ENCODE measurements around the gene ADGRL2.

Gene ADGRL2

DNA sequence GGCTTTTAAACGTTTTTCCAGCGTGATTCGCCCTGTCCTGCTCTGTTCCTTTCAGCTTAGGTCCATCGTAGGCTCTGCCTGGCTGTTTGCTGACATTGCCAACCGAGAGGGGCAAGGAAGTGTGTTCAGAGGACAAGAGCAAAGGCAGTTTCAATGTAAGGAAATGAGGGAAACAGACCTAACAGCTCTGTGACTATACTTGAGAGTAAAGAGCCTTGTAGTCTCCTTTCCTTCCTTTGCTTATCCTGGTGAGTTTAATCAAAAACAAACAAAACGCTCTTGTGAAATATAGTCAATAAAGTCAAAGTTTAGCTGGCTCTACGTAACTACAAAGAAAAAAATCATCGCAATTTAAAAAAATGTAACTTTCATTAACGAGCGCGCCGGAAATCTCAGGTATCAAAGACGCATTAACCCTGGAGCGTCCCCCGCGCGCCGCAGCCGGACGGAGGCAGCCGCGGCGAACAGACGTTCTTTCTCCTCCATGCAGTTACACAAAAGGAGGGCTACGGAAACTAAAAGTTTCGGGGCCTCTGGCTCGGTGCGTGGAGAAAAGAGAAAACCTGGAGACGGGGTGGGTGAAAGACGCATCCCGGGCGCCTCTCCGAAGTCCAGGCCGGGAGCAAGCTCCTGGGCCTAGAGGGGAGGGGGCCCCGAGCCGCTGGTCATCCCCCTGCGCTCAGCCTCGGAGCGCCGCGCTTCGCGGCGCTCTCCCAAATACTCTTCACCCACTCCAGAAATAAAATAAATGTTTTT, 617 bp upstream of the ADGRL2 start:
- Histone ChIP-seq H3K27ac (ENCODE audit: low read depth, low read length) (no peak overlapping the region), H3K9me2 (replicated peaks; ENCODE audit: insufficient read depth, low read length) (no peaks in the 10 kb centered on the region), H3K36me3 (ENCODE audit: low read length) (no peaks in the 10 kb centered on the region), H3K4me3 (ENCODE audit: insufficient read depth, low read length, poor library complexity, severe bottlenecking) (no peak overlapping the region), H3F3A (ENCODE audit: insufficient read depth) (no peaks in the 10 kb centered on the region), H2AFZ (ENCODE audit: low read depth, low read length, severe bottlenecking) (no peak overlapping the region), H3K9ac (ENCODE audit: low read length) (no peak overlapping the region), H3K27me3 (ENCODE audit: low read length) (no peaks in the 10 kb centered on the region), H3K4me2 (ENCODE audit: low read depth, low read length, poor library complexity, severe bottlenecking) (no peak overlapping the region), H3K9me3 (ENCODE audit: insufficient read depth, low read length) (no peaks in the 10 kb centered on the region), H3K79me2 (ENCODE audit: insufficient read depth, low read length) (no peaks in the 10 kb centered on the region), H4K20me1 (ENCODE audit: low read depth, low read length) (no peaks in the 10 kb centered on the region)
- no peak for TF ChIP-seq CTCF (IDR thresholded peaks at IDR 0.05; ENCODE audit: insufficient read depth, low read length, poor library complexity, severe bottlenecking)
- TF ChIP-seq EZH2phosphoT487 (conservative IDR thresholded peaks at IDR 0.05; ENCODE audit: low read length) = no peak

- Histone ChIP-seq H3K9ac (ENCODE audit: low read length) (no peak overlapping the region), H3K9me2 (replicated peaks; ENCODE audit: insufficient read depth, low read length) (no peaks in the 10 kb centered on the region), H3K79me2 (ENCODE audit: insufficient read depth, low read length) (no peaks in the 10 kb centered on the region), H3K4me3 (ENCODE audit: insufficient read depth, low read length, poor library complexity, severe bottlenecking) (no peak overlapping the region), H3K9me3 (ENCODE audit: insufficient read depth, low read length) (no peaks in the 10 kb centered on the region), H3K27me3 (ENCODE audit: low read length) (no peaks in the 10 kb centered on the region), H3K36me3 (ENCODE audit: low read length) (no peaks in the 10 kb centered on the region), H4K20me1 (ENCODE audit: low read depth, low read length) (no peaks in the 10 kb centered on the region), H2AFZ (ENCODE audit: low read depth, low read length, severe bottlenecking) (no peak overlapping the region), H3F3A (ENCODE audit: insufficient read depth) (no peaks in the 10 kb centered on the region), H3K4me2 (ENCODE audit: low read depth, low read length, poor library complexity, severe bottlenecking) (no peak overlapping the region), H3K27ac (ENCODE audit: low read depth, low read length) (no peak overlapping the region)
- TF ChIP-seq CTCF (IDR thresholded peaks at IDR 0.05; ENCODE audit: insufficient read depth, low read length, poor library complexity, severe bottlenecking) = no peak
- TF ChIP-seq EZH2phosphoT487 (conservative IDR thresholded peaks at IDR 0.05; ENCODE audit: low read length) = no peak
Observed at GRCh38 chr1:81801651-81802456, 1.1 kb downstream of the ADGRL2 start.

DNA sequence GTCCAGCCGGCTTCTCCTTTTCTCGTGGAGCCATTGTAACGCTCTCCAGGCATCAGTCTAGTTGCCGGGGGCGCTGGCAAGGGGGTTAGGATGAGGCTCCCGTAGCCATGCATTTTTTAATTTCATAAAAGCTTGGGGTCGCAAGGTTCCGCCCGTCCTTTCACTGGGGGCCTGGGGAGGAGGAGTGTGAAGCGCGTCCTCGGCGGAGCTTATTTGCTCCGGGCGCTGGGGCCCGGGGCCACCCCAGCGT, 1.6 kb downstream of the ADGRL2 start:
- no peak overlapping the region for H3K4me3 ChIP-seq (ENCODE audit: insufficient read depth, low read length, poor library complexity, severe bottlenecking)
- no peaks in the 10 kb centered on the region for H3K9me2 ChIP-seq (replicated peaks; ENCODE audit: insufficient read depth, low read length)
- no peak overlapping the region for H3K9ac ChIP-seq (ENCODE audit: low read length)
- no peaks in the 10 kb centered on the region for H3K79me2 ChIP-seq (ENCODE audit: insufficient read depth, low read length)
- no peaks in the 10 kb centered on the region for H3K27me3 ChIP-seq (ENCODE audit: low read length)
- H3K9me3 ChIP-seq (ENCODE audit: insufficient read depth, low read length) = no peaks in the 10 kb centered on the region
- H3F3A ChIP-seq (ENCODE audit: insufficient read depth) = no peaks in the 10 kb centered on the region
- no peak overlapping the region for H2AFZ ChIP-seq (ENCODE audit: low read depth, low read length, severe bottlenecking)
- H3K27ac ChIP-seq (ENCODE audit: low read depth, low read length) = no peak overlapping the region
- TF ChIP-seq CTCF (IDR thresholded peaks at IDR 0.05; ENCODE audit: insufficient read depth, low read length, poor library complexity, severe bottlenecking) (no peak), EZH2phosphoT487 (conservative IDR thresholded peaks at IDR 0.05; ENCODE audit: low read length) (no peak)
- no peak overlapping the region for H3K4me2 ChIP-seq (ENCODE audit: low read depth, low read length, poor library complexity, severe bottlenecking)
- no peaks in the 10 kb centered on the region for H4K20me1 ChIP-seq (ENCODE audit: low read depth, low read length)
- H3K36me3 ChIP-seq (ENCODE audit: low read length) = no peaks in the 10 kb centered on the region
